GM15510 (cell line): Measurements from ENCODE around the gene EHBP1.

Experiments
- POLR2A ChIP-seq: IDR thresholded peaks from 3 replicates; pipeline ENCODE4 v1.6.1; 2011; ENCODE audit warnings: borderline replicate concordance; ENCODE audit not compliant: insufficient read length; ENCODE audit errors: extremely low read depth

The EHBP1 gene

GRCh38 chr2:62811086-62811485, 105.6 kb downstream of the EHBP1 start:
- TF ChIP-seq POLR2A, result no peak

DNA sequence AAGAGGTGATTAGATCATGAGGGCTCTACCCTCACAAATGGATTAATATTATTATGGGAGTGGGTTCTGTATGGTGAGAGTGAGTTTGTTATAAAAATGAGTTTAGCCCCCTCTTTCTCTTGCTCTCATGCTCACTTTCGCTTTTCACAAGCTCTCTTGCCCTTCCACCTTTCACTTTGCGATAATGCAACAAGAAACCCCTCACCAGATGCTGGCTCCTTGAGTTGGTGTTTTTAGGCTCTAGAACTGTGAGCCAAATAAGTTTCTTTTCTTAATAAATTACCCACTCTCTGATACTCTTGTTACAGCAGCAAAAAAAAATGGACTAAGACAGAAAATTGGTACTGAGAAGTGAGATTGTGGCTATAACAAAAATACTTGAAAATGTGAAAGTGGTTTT, 106.5 kb downstream of the EHBP1 start:
- TF ChIP-seq POLR2A, result no peak

GRCh38 chr2:62812921-62813825, 107.7 kb downstream of the EHBP1 start:
- no peak for TF ChIP-seq POLR2A

- no peak for TF ChIP-seq POLR2A
Measured at GRCh38 chr2:62814123-62814522, 108.6 kb downstream of the EHBP1 start.

GRCh38 chr2:62817348-62817747, 111.8 kb downstream of the EHBP1 start:
- TF ChIP-seq POLR2A, result no peak

- TF ChIP-seq POLR2A, result no peak
Measured at GRCh38 chr2:62817995-62818713, 112.6 kb downstream of the EHBP1 start.

DNA sequence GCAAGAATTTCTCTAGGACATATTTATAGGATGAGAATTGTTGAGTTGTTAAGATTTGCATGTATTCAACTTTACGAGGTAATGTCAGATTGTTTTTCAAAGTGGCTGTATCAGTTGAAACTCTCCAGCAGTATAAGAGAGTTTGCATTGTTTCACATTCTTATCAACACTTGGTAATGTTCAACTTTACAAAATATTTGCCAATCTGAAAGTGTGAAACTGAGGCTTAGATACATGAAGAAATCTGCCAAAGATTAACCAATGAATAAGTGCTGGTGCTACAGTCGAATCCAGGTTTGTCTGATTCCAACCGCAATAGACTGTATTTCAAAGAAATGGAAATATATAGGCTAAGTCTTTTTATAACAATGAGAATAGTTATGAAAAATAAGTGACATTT, 117.0 kb downstream of the EHBP1 start:
- no peak for TF ChIP-seq POLR2A

DNA sequence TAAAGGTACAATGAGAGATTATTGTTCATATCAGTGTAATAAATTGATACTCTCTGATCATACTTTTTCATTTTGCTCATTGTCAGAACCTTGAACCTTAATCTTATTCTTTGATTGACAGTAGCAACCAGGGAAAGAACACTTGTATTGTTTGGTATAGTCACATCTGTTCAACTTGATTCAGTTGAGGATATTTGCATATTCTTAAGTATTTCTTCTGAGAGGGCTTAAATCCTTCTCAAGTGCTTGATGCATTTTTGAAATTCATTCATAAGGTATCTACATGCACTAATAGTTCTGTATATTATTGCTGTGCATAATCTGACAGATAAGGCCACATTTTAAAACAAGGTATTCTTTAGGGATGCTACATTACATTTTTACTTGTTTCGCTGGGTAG, 118.9 kb downstream of the EHBP1 start:
- TF ChIP-seq POLR2A, result no peak

DNA sequence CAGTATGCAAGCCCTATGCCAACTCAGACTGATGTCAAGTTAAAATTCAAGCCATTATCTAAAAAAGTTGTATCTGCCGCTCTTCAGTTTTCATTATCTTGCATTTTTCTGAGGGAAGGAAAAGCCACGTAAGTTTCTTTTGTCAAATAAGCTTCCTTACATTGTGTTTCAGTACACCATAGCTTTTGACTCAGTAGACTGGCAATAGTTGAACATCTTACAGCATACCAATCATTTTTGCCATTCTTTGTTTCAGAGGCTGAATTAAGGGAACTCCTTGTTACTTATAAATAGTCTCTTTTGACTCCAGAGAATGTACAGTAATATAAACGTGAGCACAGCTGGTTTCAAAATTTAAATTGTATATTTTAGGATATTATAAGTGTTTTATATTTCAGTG, 120.6 kb downstream of the EHBP1 start:
- no peak for TF ChIP-seq POLR2A

DNA sequence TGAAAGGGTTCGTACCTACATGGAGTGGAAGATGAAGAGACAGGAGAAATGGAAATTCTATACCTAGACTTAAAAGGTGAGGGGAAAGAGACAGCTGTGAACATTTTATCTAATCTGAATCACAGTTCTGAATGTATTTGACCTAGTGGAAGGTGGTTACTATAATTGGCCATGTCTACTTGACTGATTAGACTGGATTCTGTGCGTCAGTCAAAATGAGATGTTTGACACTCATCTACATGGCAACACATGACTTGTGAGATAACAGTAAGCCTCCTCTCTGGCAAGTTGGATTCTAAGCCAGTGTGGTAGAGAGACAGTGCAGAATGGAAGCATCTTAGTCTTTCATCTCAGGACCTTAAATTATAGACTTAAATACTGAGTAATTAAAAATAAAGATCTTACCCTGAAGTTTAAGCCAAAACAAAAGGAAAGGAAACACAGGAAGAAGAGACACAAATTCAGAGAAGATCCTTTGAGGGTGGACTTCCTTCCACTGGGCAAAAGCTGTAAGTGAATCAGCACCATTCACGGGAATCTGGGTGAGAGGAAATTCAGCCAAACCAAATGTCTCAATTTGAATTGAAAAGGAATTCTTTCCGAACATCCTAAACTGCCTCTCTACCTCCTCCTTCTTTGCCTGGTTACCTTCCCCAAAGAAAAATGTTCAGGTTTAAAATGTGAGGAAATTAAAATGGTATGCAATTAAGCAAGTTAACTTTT, 121.6 kb downstream of the EHBP1 start:
- TF ChIP-seq POLR2A, result no peak

GRCh38 chr2:62831729-62832128, 126.2 kb downstream of the EHBP1 start:
- TF ChIP-seq POLR2A, result no peak

- TF ChIP-seq POLR2A, result no peak
Measured at GRCh38 chr2:62844311-62845090, 139.0 kb downstream of the EHBP1 start.

DNA sequence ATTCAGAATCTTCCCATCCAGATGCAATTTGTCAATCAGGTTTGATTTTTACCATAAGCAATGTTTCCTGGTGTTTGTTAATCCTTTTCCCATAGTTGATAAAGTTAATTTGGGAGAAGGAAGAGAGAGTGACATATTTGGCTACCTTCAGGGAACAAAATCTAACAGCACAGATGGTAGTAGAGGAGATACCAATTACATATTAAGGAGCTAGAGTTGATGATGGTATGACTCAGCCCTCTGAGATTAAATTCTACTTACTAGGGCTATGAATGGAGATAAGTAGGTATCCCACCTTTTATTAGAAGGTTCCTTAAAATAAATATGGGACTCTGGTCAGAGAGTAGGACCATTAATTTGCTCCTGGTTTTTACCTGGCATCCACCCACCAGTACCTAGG, 139.7 kb downstream of the EHBP1 start:
- TF ChIP-seq POLR2A, result no peak

DNA sequence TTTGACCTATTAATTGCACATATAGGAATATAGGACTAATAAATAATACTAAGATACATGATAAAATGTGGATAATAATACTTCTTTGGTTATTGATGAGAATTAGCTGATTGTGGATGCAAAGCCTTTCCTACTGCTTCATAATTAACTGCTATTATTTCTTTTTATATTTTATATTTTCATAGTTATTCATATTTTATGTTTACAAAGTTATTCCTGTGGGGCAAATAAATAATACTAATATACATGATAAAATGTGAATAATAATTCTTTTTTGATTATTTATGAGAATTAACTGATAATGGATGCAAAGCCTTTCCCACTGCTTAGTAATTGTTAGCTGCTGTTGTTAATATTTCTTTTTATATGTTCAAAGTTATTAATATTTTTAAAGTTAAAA, 146.7 kb downstream of the EHBP1 start:
- TF ChIP-seq POLR2A, result no peak
